ENCODE measurements around the gene PLTP.

GRCh38 chr20:45883100-45883469 is 28.9 kb downstream of the PLTP start:
- TF ChIP-seq POLR2A (IDR thresholded peaks at IDR 0.05; ENCODE audit: low read depth, low read length), result no peak
- TF ChIP-seq, protein P1, sequence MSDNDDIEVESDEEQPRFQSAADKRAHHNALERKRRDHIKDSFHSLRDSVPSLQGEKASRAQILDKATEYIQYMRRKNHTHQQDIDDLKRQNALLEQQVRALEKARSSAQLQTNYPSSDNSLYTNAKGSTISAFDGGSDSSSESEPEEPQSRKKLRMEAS (IDR thresholded peaks at IDR 0.05; ENCODE audit: insufficient read depth, insufficient read length), result no peak
